A549 (cell line): Measurements from ENCODE around the gene ABCA7. TPM values are rescaled to one million over a fixed set of nuclear protein-coding genes. Genes with fewer than 3 reads are reported as not detected.
"Not testable (repeated sequence)": the region's sequence is repeated elsewhere in the genome, so short reads cannot be mapped to it uniquely, and the experiment has no call there.

Experiments used
- ATAC-seq, 2 experiments: fragments of 200-7000 bp in 1 of 2; fragments of >200 bp in 1 of 2; cut with Nextera tagmentation in 1 of 2; cut with Tn5 transposase in 1 of 2; 3 replicates each; pipeline versions ENCODE4 v1.8.0 to v1.9.1; 2018 to 2020; ENCODE audit warnings: mild to moderate bottlenecking in 1 of 2, moderate library complexity in 1 of 2
- CTCF ChIA-PET: fragments of 300-600 bp; sonication (Branson Sonifier 250); formaldehyde crosslinking; extraction: SDS; loops from one replicate; lab custom pipeline; 2021; ENCODE audit warnings: antibody characterized with exemption, inconsistent platforms; lab: Yijun Ruan, JAX
- POLR2A ChIA-PET: fragments of 350-600 bp; formaldehyde crosslinking; extraction: SDS; loops from one replicate; lab custom pipeline; 2021; ENCODE audit warnings: antibody characterized with exemption, inconsistent platforms; lab: Yijun Ruan, JAX
- DNase-seq, 2 experiments: peaks; one replicate each; pipeline versions ENCODE4 v3.0.0 to v3.0.0-alpha.2; 2011 to 2016; ENCODE audit warnings: low read depth in 1 of 2, low spot score in 1 of 2
- FAIRE-seq: peaks from 2 replicates; lab custom pipeline; 2011; peaks lifted over from hg19 to GRCh38; lab: Jason Lieb, UNC
- H3K27ac ChIP-seq, 2 experiments: fragments of >200 bp; sonication (Bioruptor Twin); formaldehyde crosslinking; 3 replicates each; pipeline ENCODE4 v1.5.1; 2016 to 2017
- H3K4me1 ChIP-seq: fragments of >200 bp; sonication (Bioruptor Twin); formaldehyde crosslinking; 3 replicates; pipeline ENCODE4 v1.6.1; 2016
- H3K4me2 ChIP-seq: fragments of >200 bp; sonication (Bioruptor Twin); formaldehyde crosslinking; 3 replicates; pipeline ENCODE4 v1.6.1; 2016
- H3K4me3 ChIP-seq: fragments of >200 bp; sonication (Bioruptor Twin); formaldehyde crosslinking; 3 replicates; pipeline ENCODE4 v1.5.1; 2016
- H3K9me3 ChIP-seq: fragments of >200 bp; sonication (Bioruptor Twin); formaldehyde crosslinking; 3 replicates; pipeline ENCODE4 v1.6.1; 2016
- CBX2 ChIP-seq: fragments of 200-600 bp; sonication (generic); IDR thresholded peaks from 2 replicates; pipeline ENCODE4 v1.6.1; 2016; ENCODE audit warnings: low read depth, mild to moderate bottlenecking, borderline replicate concordance
- CBX8 ChIP-seq: fragments of 200-600 bp; sonication (generic); IDR thresholded peaks from 2 replicates; pipeline ENCODE4 v1.6.1; 2016
- CEBPB ChIP-seq, 2 experiments: fragments of >200 bp in 1 of 2; sonication (Bioruptor Twin) in 1 of 2; formaldehyde crosslinking in 1 of 2; IDR thresholded peaks; 2 replicates each; pipeline ENCODE4 v1.6.1; 2012 to 2016
- CTCF ChIP-seq: fragments of >200 bp; sonication (Bioruptor Twin); formaldehyde crosslinking; IDR thresholded peaks from 3 replicates; pipeline ENCODE4 v1.5.1; 2016
- E2F6 ChIP-seq: IDR thresholded peaks from 2 replicates; pipeline ENCODE4 v1.6.1; 2012; ENCODE audit warnings: low read depth, borderline replicate concordance
- EHF ChIP-seq: fragments of 250-450 bp; sonication (Bioruptor Pico); IDR thresholded peaks from 2 replicates; pipeline ENCODE4 v1.5.0; 2020; ENCODE audit warnings: mild to moderate bottlenecking
- EHMT2 ChIP-seq: fragments of 200-600 bp; sonication (generic); IDR thresholded peaks from 2 replicates; pipeline ENCODE4 v1.6.1; 2016; ENCODE audit warnings: antibody characterized with exemption, low read depth, mild to moderate bottlenecking, moderate library complexity
- HMGXB4 ChIP-seq: fragments of 250-450 bp; sonication (Bioruptor Pico); IDR thresholded peaks from 2 replicates; pipeline ENCODE4 v1.5.0; 2021; ENCODE audit warnings: mild to moderate bottlenecking, moderate library complexity, borderline replicate concordance
- JUNB ChIP-seq: fragments of >200 bp; sonication (Bioruptor Twin); formaldehyde crosslinking; IDR thresholded peaks from 2 replicates; pipeline ENCODE4 v1.6.1; 2016
- KDM1A ChIP-seq: fragments of 200-600 bp; sonication (generic); IDR thresholded peaks from 2 replicates; pipeline ENCODE4 v1.6.1; 2016; ENCODE audit warnings: low read depth, mild to moderate bottlenecking
- MAX ChIP-seq: IDR thresholded peaks from 2 replicates; pipeline ENCODE4 v1.6.1; 2012
- PBX3 ChIP-seq: IDR thresholded peaks from 2 replicates; pipeline ENCODE4 v1.6.1; 2012
- PHF8 ChIP-seq: fragments of 200-600 bp; sonication (generic); IDR thresholded peaks from 2 replicates; pipeline ENCODE4 v1.6.1; 2016; ENCODE audit warnings: low read depth, mild to moderate bottlenecking, antibody characterized with exemption, moderate library complexity, borderline replicate concordance
- POLR2A ChIP-seq: IDR thresholded peaks from 2 replicates; pipeline ENCODE4 v1.6.1; 2012; ENCODE audit warnings: mild to moderate bottlenecking, low read length
- RAD21 ChIP-seq, 2 experiments: fragments of >200 bp in 1 of 2; sonication (Bioruptor Twin) in 1 of 2; formaldehyde crosslinking in 1 of 2; IDR thresholded peaks in 1 of 2; conservative IDR thresholded peaks in 1 of 2; 2 replicates in 1 of 2; 3 replicates in 1 of 2; pipeline ENCODE4 v1.6.1; 2012 to 2018; ENCODE audit warnings: inconsistent platforms in 1 of 2
- RARB ChIP-seq: fragments of 250-450 bp; sonication (Bioruptor Pico); IDR thresholded peaks from 2 replicates; pipeline ENCODE4 v1.8.0; 2021; ENCODE audit warnings: mild to moderate bottlenecking, moderate library complexity
- RFX5 ChIP-seq: fragments of 450-650 bp; IDR thresholded peaks from 2 replicates; pipeline ENCODE4 v1.7.1; 2014; ENCODE audit warnings: antibody characterized with exemption, mild to moderate bottlenecking, moderate library complexity
- SMC3 ChIP-seq: fragments of >200 bp; sonication (Bioruptor Twin); formaldehyde crosslinking; IDR thresholded peaks from 3 replicates; pipeline ENCODE4 v1.6.1; 2018; ENCODE audit warnings: inconsistent platforms
- TP53 ChIP-seq: fragments of 250-450 bp; sonication (Bioruptor Pico); IDR thresholded peaks from 2 replicates; pipeline ENCODE4 v1.5.0; 2021; ENCODE audit warnings: mild to moderate bottlenecking, moderate library complexity
- ZFP36 ChIP-seq: fragments of 450-650 bp; IDR thresholded peaks from 2 replicates; pipeline ENCODE4 v1.6.1; 2014; ENCODE audit warnings: borderline replicate concordance; ENCODE audit not compliant: partially characterized antibody
- whole genome bisulfite sequencing: methylation state at CpG from one replicate; pipeline ENCODE4 v1.1.6; 2017; ENCODE audit errors: missing lambda C conversion rate; 5-methylcytosine and 5-hydroxymethylcytosine counted together
- polyA plus RNA-seq, 4 experiments: library from polyadenylated mRNA; depleted of rRNA in 3 of 4; stranded (reverse); fragments of >200 nt; fragmentation: RNase III in 1 of 4; extraction: RNeasy Plus Mini Kit Qiagen cat#74134 plus additional on column Dnase treatment in 1 of 4; gene quantifications; 2 replicates in 3 of 4; 3 replicates in 1 of 4; pipeline ENCODE4 v1.2.3, GENCODE V29; 2011 to 2017

ABCA7 gene
- polyA plus RNA-seq, 2 of the 4 experiments (the other 2 are of a cell fraction), result 5.0 to 13.5 TPM

GRCh38 chr19:1113030-1113985, 73.4 kb downstream of the ABCA7 start:
- FAIRE-seq (no peak), ATAC-seq (peak; percentile 42 to 74), DNase-seq (peak; percentile 72 to 91)
- no peaks in the 10 kb centered on the region for H3K9me3 ChIP-seq
- peak overlapping the region; percentile 51; the same call in 2 of the 3 replicates for H3K4me2 ChIP-seq
- H3K4me3 ChIP-seq, result no peak overlapping the region
- WGBS, result 51% methylated on average over 10 of the region's 44 CpGs
- H3K27ac ChIP-seq, result peak overlapping the region; percentile 55 to 84; a peak in 5 of 6 replicates
- POLR2A ChIA-PET, result interaction anchor here (0.6 to 1.5 kb wide), 3 partner anchors 8 to 10 kb away, joined by 3 to 4 read pairs (median 3); partner anchors contain the start of gene GPX4
- peak; percentile 79 for TF ChIP-seq PBX3
- TF ChIP-seq JUNB, result no peak
- no peak for TF ChIP-seq HMGXB4 (CRISPR knock-in tag)
- TF ChIP-seq EHF, result no peak
- TF ChIP-seq MAX, result 0 out of 2 replicates have a peak, but pooled peaks have one; percentile 13
- no peak for TF ChIP-seq POLR2A
- TF ChIP-seq PHF8, result no peak
- TF ChIP-seq EHMT2, result no peak
- TF ChIP-seq E2F6, result no peak
- TF ChIP-seq CEBPB (IDR thresholded peaks at IDR 0.05), result no peak
- no peak for TF ChIP-seq CBX2
- TF ChIP-seq CTCF, result peak; percentile 70
- peak; percentile 66 to 88 for TF ChIP-seq RAD21 (conservative IDR thresholded peaks at IDR 0.05 in 1 of 2, IDR thresholded peaks at IDR 0.05 in 1 of 2)
- TF ChIP-seq KDM1A, result no peak
- peak; percentile 89 for TF ChIP-seq SMC3
- TF ChIP-seq RARB (CRISPR knock-in tag), result no peak
- no peak for TF ChIP-seq RFX5
- no peak for TF ChIP-seq TP53
- CTCF ChIA-PET, result interaction anchor here (0.6 to 2.8 kb wide), 42 partner anchors 8 to 128 kb away, joined by 3 to 29 read pairs (median 5); partner anchors contain the start of genes ABCA7, ARHGAP45, ATP5F1D and SBNO2
- peaks cover 26% of the 10 kb centered on the region for H3K4me1 ChIP-seq

GRCh38 chr19:1113986-1114483, 74.1 kb downstream of the ABCA7 start:
- TF ChIP-seq ZFP36, result no peak
- no peak for TF ChIP-seq CBX8
- ATAC-seq, result no peak
- FAIRE-seq, result no peak
- POLR2A ChIA-PET, result interaction anchor here (1.5 kb wide), 1 partner anchor 10 kb away, joined by 4 read pairs; the partner anchor contains the start of gene GPX4
- Histone ChIP-seq H3K4me2 (peak overlapping the region; percentile 51; the same call in 2 of the 3 replicates), H3K4me1 (peaks cover 26% of the 10 kb centered on the region), H3K27ac (peak overlapping the region; percentile 55 to 84; a peak in 4 of 6 replicates), H3K9me3 (no peaks in the 10 kb centered on the region), H3K4me3 (no peak overlapping the region)
- CTCF ChIA-PET, result interaction anchor here (0.6 to 2.8 kb wide), 37 partner anchors 8 to 127 kb away, joined by 3 to 29 read pairs (median 5); partner anchors contain the start of genes ABCA7, ARHGAP45, ATP5F1D and SBNO2
- no peak for DNase-seq
- 93% methylated on average over 13 of the region's 25 CpGs for WGBS

GRCh38 chr19:1114728-1115127, 74.8 kb downstream of the ABCA7 start:
- WGBS, result 95% methylated on average over 9 of the region's 9 CpGs
- H3K4me3 ChIP-seq, FAIRE-seq, H3K9me3 ChIP-seq, H3K27ac ChIP-seq, POLR2A ChIA-PET, H3K4me2 ChIP-seq, DNase-seq, ATAC-seq: not testable (repeated sequence)
- CTCF ChIA-PET, result interaction anchor here (1.0 to 2.5 kb wide), 5 partner anchors 9 to 124 kb away, joined by 3 to 29 read pairs (median 9); no protein-coding TSS in a partner anchor
- H3K4me1 ChIP-seq, result peaks cover 26% of the 10 kb centered on the region
